Brain pericyte (primary cell): ENCODE measurements around the gene WFS1.

Source experiments
- DNase-seq: peaks from one replicate; pipeline ENCODE4 v3.0.0-alpha.2; 2012; ENCODE audit warnings: low read depth, low spot score

Gene WFS1

DNA sequence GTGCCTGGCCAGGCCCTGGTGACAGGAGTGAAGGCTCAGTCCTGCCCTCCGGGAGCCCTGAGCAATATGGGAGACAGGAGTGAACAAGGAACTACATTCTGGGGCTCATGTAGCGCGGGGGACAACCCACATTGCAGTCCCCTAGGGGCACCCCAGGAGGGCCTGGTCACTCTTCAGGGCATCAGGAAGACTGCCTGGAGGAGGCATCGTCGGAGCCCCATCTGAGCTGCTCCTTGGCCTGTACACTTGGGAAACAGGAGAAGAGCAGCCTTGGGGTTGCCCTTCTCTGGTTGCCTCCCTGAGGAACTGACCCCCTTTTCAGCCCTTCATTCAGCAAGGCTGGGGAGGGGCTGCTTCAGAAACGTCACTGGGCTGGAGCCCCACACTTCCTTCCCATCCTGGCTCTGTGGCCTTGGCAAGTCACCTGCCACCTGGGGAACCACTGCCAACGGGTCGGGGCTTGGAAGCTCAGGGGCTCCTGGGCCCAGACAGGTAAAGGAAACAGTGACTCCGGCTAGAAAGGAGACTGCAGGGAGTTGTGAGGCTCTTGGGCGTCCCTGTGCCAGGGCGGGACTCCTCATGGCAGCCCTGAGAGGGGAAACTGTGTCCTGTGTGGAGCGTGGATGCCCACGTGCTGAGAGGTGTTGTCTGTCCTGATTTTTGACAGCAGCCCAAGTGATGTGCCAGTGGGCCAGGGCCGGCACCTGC lies 10.1 kb downstream of the WFS1 start:
- DNase-seq = no peak

DNA sequence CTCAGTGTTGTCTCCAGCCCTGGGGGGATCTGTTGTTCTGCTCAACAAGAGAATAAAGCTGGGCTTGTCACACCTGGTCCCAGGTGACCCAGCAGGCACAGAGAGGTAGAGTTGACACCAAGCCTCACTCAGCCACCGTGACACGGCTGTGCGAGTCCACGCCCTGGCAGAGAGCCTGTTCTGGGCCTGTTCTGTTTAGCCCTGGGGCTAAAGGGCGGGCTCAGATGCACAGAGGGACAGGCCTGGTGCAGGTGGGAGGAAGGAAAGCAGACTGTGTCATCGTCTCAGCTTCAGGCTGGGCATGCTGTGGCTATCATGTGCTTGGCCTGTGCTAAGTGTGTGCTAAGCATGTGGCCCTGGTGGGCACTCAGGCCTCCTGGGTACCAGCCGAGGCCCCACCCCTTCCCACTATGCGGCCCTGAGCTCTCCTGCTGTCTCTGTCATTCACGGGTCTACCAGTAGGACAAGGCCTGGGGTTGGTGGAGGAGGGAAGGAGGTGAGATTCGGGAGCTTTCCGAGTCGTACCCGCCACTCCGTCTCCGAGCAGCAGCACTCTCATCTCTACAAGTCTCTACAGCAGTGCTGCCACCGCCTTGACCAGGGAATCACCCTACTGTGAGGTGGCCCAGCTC lies 10.8 kb downstream of the WFS1 start:
- no peak for DNase-seq

DNA sequence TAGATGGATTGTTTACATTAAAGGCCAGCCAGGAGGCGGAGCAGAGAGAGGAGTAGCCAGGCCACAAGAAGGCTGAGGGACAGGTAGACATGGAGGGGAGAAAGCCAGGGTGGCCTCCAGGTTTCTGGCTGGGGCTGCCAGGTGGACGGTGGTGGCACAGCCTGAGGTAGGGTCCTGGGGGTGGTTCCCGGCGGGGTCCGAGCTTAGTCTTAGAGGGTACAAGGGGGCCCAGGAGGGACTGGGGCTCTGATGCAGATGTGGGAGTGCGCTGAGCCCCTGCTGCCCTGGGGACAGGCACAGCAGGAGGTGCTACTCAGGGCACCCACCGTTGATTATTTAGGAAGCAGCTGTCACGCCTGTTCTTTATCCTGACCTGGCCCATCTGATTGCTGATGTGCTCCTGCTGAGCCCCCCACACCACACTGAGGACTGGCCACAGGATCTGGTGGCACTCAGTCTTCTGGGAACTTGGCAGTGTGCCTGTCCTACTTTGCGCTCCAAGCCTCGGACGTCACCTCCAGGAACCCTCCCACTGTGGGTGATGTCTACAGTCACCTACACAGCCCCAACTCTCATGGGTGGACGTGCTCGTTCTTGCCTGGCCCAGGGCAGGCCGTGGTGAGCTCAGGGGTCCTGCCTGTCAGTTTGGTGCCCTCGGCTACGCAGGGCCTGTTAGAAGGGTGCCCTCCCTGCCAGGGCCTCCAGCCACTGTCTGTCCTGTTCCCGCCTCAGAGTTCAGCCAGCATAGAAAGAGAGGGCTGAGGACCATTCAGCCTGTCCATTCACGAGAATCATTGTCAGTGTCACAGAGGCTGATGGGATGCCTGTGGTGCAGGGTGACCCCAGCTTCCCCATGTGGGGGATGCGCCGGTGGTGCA lies 12.0 kb downstream of the WFS1 start:
- DNase-seq = no peak

DNA sequence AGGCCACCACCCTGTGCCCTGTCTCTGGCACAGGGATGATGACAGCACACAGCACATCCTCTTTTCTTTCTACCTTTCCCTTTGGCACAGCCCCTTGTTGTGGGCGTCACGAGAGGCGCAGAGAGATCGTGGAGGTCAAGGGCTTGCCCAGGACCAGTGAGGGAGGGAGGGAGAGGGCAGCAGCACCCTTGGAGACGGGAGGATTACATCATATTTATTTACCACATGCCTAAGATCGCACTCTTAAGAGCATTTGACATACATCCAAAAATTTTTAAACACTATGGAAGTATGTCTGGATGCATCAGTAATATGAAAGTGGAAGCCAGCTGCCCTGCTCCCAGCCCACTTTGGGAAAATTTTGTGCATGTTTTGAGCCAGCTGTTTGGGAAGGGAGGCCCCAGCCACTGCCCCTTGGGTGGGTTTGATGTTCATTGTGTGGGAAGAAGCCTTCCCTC lies 12.7 kb downstream of the WFS1 start:
- DNase-seq = no peak

DNA sequence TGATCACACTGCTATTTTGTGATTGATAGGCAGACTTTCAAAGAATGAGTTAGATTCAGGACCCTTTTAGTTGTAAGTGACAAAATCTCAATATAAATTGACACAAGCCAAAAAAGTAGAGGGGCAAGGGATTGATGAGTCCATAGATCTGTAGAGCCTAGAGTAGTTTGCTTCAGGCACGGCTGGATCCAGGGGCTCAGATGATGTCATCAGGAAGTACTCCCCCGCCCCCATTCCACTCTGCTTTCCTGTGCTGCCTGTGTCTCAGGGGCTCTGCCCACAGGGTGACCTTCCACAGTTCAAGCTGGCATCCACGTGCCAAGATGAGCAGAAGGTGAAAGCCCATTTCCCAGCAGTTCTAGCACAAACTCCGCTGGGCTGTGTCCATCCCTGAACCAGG lies 13.6 kb downstream of the WFS1 start:
- no peak for DNase-seq

DNA sequence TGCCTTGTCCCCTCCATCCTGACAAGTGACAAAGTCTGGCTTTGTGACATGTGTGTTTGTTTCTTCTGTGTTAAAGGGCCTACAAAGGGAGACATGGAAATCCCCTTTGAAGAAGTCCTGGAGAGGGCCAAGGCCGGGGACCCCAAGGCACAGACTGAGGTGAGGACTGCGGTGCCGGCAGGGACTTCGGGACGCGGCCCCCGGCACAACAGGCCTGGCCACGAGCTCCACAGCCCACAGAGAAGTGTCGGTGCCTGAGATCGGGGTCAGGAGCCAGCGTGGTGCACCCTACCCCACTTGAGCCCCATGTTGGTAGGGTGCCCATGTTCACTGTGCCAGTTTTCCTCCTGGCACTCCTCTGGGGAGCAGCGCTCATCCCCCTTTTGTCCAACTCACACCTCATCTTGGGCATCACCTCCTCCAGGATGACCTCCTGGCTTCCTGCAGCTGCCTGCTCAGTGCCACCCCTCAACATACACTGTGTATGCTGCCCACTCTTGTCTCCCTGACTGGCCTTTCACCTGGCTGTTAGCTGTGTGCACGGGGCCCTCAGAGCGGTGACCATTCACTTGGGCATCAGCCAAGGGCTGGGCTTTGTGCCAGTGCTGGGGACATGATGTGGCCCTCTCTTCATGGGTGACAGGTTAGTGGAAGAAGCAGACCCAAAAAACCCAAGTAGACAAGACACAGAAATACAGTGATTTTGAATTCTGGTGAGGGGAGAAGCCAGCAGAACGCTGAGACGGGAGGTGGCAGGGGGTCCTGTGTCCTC lies 17.6 kb downstream of the WFS1 start:
- no peak for DNase-seq

DNA sequence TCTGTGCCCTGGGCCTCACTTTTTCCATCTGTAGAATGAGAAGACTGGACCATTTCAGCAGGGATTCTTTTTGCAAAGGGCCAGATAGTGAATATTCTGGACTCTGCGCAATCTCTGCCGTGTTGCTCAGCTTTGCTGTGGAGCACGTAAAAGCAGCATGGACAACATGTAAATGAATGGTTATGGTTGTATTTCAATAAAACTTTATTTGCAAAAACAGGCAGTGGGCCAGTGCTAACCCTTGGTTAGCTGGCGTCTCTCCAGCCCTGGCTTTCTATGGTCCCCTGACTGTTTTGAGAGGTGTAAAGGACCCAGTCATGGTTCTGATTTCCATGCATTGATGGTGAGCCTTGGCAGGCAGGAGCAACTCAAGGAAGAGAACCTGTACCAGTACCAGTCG lies 18.7 kb downstream of the WFS1 start:
- DNase-seq = no peak

DNA sequence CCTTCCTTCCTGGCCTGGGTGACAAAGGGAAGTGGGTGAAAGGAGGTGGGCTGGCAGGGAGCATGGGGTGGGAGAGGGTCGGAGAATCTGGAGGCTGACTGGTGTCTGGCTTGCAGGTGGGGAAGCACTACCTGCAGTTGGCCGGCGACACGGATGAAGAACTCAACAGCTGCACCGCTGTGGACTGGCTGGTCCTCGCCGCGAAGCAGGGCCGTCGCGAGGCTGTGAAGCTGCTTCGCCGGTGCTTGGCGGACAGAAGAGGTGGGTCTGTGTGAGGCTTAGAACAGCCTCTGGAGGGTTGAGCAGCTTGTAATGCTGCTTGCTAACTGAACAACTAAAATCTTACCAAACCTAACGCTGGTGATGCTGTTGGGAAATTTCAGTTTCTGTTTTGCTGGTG lies 19.2 kb downstream of the WFS1 start:
- no peak for DNase-seq

DNA sequence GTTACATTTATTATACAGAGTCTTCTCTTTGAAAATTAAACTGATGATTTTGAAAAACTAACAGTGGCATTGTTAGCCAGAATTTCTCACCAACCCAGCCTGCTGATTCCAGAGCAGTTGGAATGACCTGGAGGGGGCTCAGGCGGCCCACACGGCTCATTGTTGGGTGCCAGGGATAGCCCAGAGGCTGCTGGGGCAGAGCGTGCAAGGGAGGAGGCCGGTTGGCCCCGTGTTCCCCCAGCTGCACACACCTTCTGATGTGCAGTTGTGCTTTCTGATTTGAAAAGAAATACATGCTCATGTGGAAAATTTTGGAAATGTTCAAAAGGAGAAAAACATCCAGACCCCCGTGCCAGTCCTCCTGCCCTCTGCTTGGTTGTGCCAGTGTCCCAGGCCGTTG lies 20.6 kb downstream of the WFS1 start:
- DNase-seq = no peak

DNA sequence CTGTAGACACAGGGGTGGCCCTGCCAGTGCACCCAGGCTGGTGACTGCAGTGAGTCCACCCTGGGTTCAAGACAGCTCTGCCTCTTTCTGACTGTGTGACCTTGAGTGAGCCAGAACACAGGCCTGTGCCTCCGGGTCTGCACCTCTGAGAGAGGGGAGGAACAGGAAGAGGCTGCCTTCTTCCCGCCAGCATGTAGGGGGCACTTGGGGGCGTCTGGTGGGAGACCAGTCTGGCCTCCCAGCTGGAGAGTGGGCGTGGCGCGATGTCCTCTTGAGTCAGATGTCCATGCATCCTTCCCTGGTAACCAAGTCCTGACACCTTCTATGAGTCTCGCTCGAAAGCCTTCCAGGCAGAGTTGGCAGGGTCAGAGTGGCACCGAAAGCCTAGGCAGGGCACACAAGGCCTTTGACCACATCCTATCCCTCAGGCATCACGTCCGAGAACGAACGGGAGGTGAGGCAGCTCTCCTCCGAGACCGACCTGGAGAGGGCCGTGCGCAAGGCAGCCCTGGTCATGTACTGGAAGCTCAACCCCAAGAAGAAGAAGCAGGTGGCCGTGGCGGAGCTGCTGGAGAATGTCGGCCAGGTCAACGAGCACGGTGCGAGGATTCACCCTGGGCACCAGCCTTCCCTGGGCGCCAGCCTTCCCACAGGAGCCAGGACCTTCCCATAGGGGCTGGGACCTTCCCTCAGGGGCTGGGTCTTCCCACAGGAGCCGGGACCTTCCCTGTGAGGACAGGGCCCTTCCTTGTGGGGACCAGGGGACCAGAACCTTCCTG lies 21.3 kb downstream of the WFS1 start:
- DNase-seq = no peak

DNA sequence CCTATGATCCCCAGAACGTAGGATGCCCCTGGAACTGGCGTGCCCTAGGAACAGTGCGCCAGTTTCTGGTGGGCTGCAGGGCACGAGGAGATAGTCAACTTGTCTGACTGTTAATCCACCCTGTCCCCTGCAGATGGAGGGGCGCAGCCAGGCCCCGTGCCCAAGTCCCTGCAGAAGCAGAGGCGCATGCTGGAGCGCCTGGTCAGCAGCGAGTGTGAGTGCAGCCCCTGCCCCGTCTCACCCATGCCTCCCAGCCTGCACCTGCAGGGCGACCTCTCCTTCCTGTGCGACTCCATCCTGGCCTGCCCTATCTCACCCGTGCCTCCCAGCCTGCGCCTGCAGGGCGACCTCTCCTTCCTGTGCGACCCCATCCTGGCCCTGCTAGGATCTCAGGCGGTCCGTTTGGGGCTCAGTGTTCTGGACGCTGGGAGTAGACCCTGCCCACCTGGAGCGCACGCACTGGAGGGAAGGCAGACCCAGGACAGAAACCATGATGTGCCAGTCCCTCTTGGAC lies 22.2 kb downstream of the WFS1 start:
- DNase-seq = no peak

DNA sequence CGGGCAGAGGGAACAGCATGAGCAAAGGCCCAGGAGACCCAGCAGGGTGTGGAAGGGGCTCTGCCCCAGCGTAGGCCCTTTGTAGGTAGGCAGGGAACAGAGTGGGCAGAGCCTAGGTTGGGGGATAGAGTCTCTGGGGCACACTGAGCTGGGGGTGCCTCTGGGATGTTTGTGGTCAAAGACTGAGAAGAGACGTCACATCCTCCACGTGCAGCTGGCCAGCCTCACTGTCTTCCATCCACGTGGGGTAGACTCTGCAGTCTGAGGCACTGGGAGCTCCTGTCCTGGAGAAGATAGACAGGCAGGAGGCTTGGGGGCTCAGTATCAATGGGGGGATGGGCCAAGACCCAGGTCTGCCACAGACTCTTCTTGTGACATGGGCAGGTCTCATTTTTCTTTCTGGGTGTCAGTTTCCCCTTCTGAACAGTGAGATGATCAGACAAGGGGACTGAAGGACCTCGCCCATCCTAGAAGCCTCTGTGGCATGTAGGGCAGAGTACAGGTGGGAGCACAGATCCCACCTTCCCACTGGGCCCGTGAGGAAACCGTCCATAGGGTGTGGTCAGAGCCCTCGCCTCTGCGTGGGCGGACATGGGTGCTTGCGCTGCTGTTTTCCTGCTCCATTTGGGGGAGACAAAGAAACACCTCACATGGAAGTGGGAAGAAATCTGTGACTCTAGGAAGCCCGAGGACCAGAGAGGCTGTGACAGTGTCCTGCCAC lies 22.9 kb downstream of the WFS1 start:
- DNase-seq = no peak

DNA sequence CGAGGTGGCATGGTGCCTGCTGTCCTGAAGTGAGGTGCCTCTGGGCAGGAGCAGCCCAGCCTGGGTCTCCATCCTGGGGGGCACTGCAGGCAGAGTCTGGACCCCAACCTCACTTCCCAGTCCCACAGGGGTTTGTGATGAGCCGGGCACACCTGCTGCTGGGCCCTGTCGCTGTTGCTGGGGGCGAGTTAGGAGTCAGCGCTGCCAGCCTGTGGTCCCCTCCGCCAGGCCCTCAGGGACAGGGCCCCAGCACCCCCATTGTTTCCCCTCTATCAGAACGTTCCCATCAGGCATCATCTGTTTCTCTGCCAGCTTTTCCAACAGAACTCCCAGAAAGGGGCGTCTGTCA lies 23.4 kb downstream of the WFS1 start:
- DNase-seq = no peak

DNA sequence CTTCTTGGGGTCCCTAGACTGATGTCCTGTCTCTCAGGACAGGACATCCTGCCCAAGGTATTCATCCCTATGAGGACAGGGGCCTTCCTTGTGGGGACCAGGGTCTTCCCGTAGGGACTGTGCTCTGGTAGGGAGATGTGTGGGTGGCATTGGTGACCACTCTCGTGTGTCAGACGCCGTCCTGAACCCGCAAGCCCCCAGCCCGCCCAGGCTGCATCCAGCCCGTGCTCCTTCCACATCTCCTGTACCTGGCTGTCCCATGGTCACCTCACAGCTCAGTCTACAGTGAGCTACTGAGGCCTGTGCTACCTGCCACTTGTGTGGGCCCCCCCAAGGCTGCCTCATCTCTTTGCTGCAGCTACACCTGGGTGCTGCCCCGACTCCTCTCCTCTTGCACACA lies 24.0 kb downstream of the WFS1 start:
- no peak for DNase-seq

DNA sequence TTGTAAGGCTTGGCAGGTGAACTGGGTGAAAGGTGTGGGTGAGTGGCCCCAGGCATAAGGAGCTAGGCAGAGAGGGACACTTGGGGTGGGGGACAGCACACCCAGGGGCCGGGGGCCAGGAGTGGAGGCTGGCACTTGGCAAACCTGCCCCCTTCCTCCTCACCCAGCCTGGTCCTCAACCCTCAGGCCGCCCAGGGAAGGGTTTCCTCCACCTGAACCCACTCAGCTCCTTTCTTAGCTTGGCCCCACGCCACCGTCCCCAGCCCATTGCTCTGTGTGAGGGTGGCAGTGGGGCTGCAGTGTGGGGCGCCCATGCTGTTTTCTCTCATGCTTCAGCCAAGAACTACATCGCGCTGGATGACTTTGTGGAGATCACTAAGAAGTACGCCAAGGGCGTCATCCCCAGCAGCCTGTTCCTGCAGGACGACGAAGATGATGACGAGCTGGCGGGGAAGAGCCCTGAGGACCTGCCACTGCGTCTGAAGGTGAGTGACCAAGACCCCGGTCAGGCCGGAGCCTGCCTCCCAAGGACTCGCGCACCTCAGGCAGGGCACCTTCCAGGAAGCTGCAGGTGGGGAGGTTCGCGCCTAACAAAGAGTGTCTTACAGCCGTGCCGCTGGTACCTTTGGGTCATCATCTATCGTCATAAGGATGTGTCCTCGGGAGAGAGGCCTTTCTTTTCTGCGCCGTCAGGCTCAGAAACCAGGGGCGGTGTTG lies 25.2 kb downstream of the WFS1 start:
- DNase-seq = no peak

DNA sequence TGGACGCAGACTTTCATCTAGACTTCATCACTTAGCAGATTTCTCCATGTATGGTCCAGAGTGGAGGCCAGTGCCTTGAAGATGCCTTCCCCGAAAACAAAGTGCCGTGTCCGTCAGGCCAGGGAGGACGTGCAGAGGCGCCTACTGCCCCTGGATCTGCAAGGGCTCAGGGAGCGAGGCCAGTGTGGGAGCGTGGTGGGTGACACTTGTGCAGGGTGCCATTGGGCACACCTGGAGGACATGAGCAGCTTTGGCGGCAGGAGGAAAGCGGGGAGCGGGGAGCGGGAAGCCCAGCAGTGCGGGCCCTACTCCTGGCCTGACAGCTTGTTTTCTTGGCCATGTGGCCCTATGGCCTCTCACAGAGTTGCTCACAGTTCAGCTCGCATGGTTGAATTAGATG lies 25.8 kb downstream of the WFS1 start:
- DNase-seq = no peak

DNA sequence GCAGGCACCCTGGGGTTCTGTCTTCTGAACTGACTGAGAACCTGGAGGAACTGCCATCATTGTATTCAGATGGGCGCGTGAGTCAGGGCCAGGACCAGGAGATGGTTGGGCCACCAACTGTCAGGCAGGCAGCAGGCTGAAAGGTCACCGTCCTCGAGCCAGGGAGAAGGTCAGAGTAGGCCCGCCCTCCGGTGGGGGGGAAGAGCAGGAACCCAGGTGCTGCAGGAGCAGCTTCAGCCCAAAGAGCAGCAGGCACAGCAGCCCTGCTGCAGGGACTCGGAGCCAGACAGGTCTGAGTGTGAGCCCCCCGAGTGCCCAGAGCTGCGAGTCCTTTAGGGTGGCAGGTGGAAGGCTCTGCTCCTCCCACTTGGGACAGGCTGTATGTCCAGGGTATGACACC lies 26.4 kb downstream of the WFS1 start:
- DNase-seq = no peak

DNA sequence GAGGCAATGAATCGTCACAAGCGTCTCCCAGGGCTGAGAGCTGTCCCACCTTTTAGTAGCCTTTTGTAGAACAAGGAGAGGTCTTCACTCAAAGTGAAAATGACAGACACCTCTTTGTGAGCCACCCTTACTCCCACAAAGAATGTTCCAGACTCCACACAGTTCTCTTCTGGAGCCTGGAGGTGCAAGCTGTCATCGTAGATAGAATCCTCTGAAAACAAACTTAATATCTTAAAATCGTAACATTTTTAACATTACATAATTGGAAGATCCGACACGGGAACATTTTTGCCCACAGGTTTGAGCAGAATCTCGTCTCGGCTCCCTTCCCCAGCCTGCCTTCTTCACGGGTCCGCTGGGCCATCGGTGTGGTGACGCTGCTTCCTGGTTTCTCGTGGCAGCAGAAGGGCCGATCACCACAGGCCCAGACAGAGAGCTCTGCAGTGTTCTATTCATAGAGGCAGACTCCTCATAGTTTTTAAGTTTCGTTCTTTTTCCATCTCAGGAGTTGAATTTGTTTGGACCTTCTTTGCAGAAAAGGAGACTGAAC lies 27.7 kb downstream of the WFS1 start:
- DNase-seq = no peak

DNA sequence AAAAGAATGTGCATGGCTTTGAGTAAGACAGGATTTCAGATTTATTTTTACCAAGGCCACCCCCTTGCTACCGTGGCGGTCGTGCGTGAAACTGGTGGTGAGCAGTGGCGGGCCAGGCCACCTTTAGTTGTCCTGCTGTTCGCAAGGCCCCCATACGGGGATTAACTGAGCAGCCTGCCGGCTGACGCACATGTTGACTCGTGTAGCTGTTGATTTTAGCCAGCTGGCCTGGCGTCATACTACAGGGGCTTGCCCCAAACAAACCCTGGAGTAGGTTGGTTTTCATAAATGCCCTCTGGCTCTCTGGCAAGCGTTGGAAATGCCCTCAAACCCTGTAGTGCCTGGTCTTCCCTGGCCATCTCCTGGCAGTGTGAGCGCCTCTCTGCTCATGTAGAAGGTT lies 28.4 kb downstream of the WFS1 start:
- no peak for DNase-seq
